PC-3 (cell line): ENCODE results near the gene GIMAP1. TPM values are rescaled to one million over a fixed set of nuclear protein-coding genes. Genes with fewer than 3 reads are reported as not detected.
A peak's percentile ranks its signal among the peaks of the same experiment; 100 is the strongest.

Experiments used
- ATAC-seq: fragments of 200-7000 bp; cut with Tn5 transposase; 2 replicates; pipeline ENCODE4 v1.9.1; 2020; ENCODE audit warnings: mild to moderate bottlenecking, moderate library complexity
- BruUV-seq: library from RNA; stranded (reverse); fragments of 400-500 nt; replicated peaks from 2 replicates; lab custom pipeline; 2021; lab: Mats Ljungman, UMichigan
- CTCF ChIA-PET: fragments of 300-600 bp; sonication (Branson Sonifier 250); formaldehyde crosslinking; loops from one replicate; lab custom pipeline; 2022; ENCODE audit warnings: antibody characterized with exemption; lab: Charles Lee
- POLR2A ChIA-PET: fragments of 300-600 bp; sonication (Branson Sonifier 250); formaldehyde crosslinking; loops from one replicate; lab custom pipeline; 2022; ENCODE audit warnings: antibody characterized with exemption; ENCODE audit not compliant: unreplicated experiment; lab: Charles Lee
- DNase-seq: peaks from one replicate; pipeline ENCODE4 v3.0.0-alpha.2; 2015
- H2AFZ ChIP-seq: fragments of 300-600 bp; sonication (generic); 2 replicates; pipeline ENCODE4 v1.6.0; 2016; ENCODE audit warnings: antibody characterized with exemption, low read length
- H3F3A ChIP-seq: fragments of 300-600 bp; sonication (generic); one replicate; pipeline ENCODE4 v1.6.0; 2017; ENCODE audit warnings: antibody characterized with exemption, low read length, control low read depth, mild to moderate bottlenecking; ENCODE audit not compliant: unreplicated experiment
- H3K27ac ChIP-seq: fragments of 300-600 bp; sonication (generic); 2 replicates; pipeline ENCODE4 v1.5.1; 2016; ENCODE audit warnings: mild to moderate bottlenecking, low read length
- H3K27me3 ChIP-seq: fragments of 300-600 bp; sonication (generic); 2 replicates; pipeline ENCODE4 v1.6.1; 2016; ENCODE audit warnings: low read length, mixed read lengths
- H3K36me3 ChIP-seq: fragments of 300-600 bp; sonication (generic); 2 replicates; pipeline ENCODE4 v1.6.1; 2016; ENCODE audit warnings: low read depth, mixed run types, low read length, mixed read lengths
- H3K4me1 ChIP-seq: fragments of 300-600 bp; sonication (generic); 2 replicates; pipeline ENCODE4 v1.5.1; 2016; ENCODE audit warnings: low read length; ENCODE audit not compliant: insufficient read depth
- H3K4me2 ChIP-seq: fragments of 300-600 bp; sonication (generic); 2 replicates; pipeline ENCODE4 v1.6.0; 2016; ENCODE audit warnings: low read length
- H3K4me3 ChIP-seq: fragments of 300-600 bp; sonication (generic); 2 replicates; pipeline ENCODE4 v1.5.1; 2016; ENCODE audit warnings: mild to moderate bottlenecking, low read length, mixed read lengths
- H3K79me2 ChIP-seq: fragments of 300-600 bp; sonication (generic); 2 replicates; pipeline ENCODE4 v1.6.1; 2017; ENCODE audit warnings: low read length, mixed read lengths
- H3K9ac ChIP-seq: fragments of 300-600 bp; sonication (generic); 2 replicates; pipeline ENCODE4 v1.6.0; 2016; ENCODE audit warnings: mild to moderate bottlenecking, low read length
- H3K9me2 ChIP-seq: fragments of 300-600 bp; sonication (generic); replicated peaks from 2 replicates; pipeline ENCODE4 v1.6.1; 2016; ENCODE audit warnings: mixed run types, low read length, mixed read lengths
- H3K9me3 ChIP-seq: fragments of 300-600 bp; sonication (generic); 2 replicates; pipeline ENCODE4 v1.6.1; 2016; ENCODE audit warnings: low read length, mixed read lengths
- H4K20me1 ChIP-seq: fragments of 300-600 bp; sonication (generic); 2 replicates; pipeline ENCODE4 v1.6.1; 2016; ENCODE audit warnings: low read length, mixed read lengths
- EZH2 ChIP-seq: fragments of 300-600 bp; sonication (generic); IDR thresholded peaks from one replicate; pipeline ENCODE4 v1.6.1; 2017; ENCODE audit warnings: antibody characterized with exemption, mild to moderate bottlenecking, low read length; ENCODE audit not compliant: unreplicated experiment
- EZH2phosphoT487 ChIP-seq: fragments of 300-600 bp; sonication (generic); IDR thresholded peaks from 2 replicates; pipeline ENCODE4 v1.6.1; 2018; ENCODE audit warnings: mild to moderate bottlenecking, antibody characterized with exemption, low read length, borderline replicate concordance
- intact Hi-C: fragments of 100-400 bp; cut with micrococcal nuclease; formaldehyde crosslinking; loops from 2 replicates; pipeline ENCODE4 v1.9.0; 2023
- total RNA-seq: library from RNA; depleted of rRNA; stranded (reverse); fragments of >200 nt; gene quantifications from 2 replicates; pipeline ENCODE4 v1.2.3, GENCODE V29; 2014
- TF ChIP-seq, protein P1 (sequence below): fragments of 300-600 bp; sonication (generic); conservative IDR thresholded peaks from 2 replicates; pipeline ENCODE4 v1.5.1; 2017; ENCODE audit warnings: antibody characterized with exemption, low read depth, mild to moderate bottlenecking, low read length

The GIMAP1 gene
- total RNA-seq, 1 experiment from 2014 or later: not detected

DNA sequence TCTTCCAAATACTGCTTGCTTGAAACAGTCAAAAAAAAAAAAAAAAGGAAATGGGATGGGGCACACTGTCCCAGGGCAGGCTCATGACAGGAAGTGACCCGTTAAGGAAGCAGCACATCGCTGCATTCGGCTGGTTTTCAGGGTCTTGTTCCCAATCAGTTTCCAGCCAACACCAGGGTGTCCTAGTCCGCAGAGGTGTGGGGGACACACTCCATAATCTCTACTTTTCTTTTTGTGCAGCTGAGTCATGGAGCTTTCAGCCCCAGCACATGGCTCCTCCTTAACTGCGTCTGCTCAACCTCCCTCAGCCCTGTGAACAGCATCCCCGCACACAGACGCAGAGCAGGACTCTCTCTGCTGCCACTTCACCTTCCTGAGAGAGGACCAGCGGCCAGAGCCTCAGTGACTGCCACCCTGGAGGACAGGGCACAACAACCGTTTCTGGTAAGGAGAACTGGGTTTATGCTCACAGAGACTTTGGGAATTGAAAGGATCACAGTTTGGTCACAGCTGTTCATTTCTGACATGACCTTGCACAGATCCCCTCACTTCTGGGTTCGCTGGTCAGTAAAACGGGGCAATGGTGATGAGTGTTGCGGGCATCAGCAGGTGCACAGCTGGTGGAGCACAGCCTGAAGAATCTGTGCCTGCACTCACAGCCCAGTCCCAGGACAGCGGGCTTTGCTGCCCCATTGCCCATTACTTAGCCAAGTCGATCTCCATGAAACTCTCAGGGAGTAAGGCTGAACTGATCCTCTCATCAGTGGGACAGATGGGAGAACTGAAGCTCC lies 21.0 kb downstream of the GIMAP1 start, which contains the start of gene GIMAP5:
TSS of gene GIMAP5 (plus strand) at position 154 of the 791 bp plus-strand sequence. CDS start 3,467 bp downstream, outside the sequence.
- ATAC-seq: no peak
- H3K4me3 ChIP-seq: no peak within 1 kb of the TSS
- H4K20me1 ChIP-seq: no peaks in the 10 kb centered on the region
- intact Hi-C loops: no loop called here
- H3K79me2 ChIP-seq: no peaks in the 10 kb centered on the region
- BruUV-seq: no TSS peak
- H3K9me2 ChIP-seq: no peaks in the 10 kb centered on the region
- H3F3A ChIP-seq: no peaks in the 10 kb centered on the region
- no peak within 1 kb of the TSS for H2AFZ ChIP-seq
- no peak within 1 kb of the TSS for H3K27ac ChIP-seq
- POLR2A ChIA-PET: no interaction called here
- H3K4me2 ChIP-seq: 0 out of 2 replicates have a peak within 1 kb of the TSS, but pooled peaks have one; percentile 8
- peaks cover 31% of the 10 kb centered on the region for H3K27me3 ChIP-seq
- TF ChIP-seq, protein P1, sequence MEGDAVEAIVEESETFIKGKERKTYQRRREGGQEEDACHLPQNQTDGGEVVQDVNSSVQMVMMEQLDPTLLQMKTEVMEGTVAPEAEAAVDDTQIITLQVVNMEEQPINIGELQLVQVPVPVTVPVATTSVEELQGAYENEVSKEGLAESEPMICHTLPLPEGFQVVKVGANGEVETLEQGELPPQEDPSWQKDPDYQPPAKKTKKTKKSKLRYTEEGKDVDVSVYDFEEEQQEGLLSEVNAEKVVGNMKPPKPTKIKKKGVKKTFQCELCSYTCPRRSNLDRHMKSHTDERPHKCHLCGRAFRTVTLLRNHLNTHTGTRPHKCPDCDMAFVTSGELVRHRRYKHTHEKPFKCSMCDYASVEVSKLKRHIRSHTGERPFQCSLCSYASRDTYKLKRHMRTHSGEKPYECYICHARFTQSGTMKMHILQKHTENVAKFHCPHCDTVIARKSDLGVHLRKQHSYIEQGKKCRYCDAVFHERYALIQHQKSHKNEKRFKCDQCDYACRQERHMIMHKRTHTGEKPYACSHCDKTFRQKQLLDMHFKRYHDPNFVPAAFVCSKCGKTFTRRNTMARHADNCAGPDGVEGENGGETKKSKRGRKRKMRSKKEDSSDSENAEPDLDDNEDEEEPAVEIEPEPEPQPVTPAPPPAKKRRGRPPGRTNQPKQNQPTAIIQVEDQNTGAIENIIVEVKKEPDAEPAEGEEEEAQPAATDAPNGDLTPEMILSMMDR: no peak
- no peak for TF ChIP-seq EZH2phosphoT487
- no peak for TF ChIP-seq EZH2
- CTCF ChIA-PET: no interaction called here
- DNase-seq: no peak
- no peak within 1 kb of the TSS for H3K9ac ChIP-seq
- peaks cover 10% of the 10 kb centered on the region; the same call in 1 of the 2 replicates for H3K4me1 ChIP-seq
- H3K36me3 ChIP-seq: no peaks in the 10 kb centered on the region
- H3K9me3 ChIP-seq: no peaks in the 10 kb centered on the region

DNA sequence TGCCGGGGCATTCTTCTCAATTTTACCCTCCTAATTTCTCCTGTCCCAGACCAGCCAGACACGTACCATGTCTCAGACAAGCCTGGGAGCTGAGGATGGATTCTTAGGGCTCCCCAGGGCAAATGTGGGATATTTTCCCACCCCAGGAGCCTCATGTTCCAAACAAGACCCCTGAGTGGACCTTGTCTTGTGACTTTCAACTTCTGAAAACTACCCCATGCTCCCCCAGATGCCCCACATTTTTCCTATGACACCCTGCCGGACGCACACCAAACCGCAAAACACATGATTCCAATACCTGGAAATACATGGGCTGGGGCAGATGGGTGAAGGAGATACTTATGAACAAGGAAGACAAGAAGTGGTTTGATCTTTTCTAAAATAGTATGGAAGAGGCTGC lies 21.7 kb downstream of the GIMAP1 start:
- no TSS peak for BruUV-seq
- Histone ChIP-seq H3K4me1 (peaks cover 10% of the 10 kb centered on the region; the same call in 1 of the 2 replicates), H4K20me1 (no peaks in the 10 kb centered on the region), H3K9ac (no peak overlapping the region), H3K79me2 (no peaks in the 10 kb centered on the region), H3F3A (no peaks in the 10 kb centered on the region), H3K4me3 (no peak overlapping the region), H3K9me3 (no peaks in the 10 kb centered on the region), H3K27ac (no peak overlapping the region), H3K9me2 (no peaks in the 10 kb centered on the region), H3K4me2 (0 out of 2 replicates have a peak overlapping the region, but pooled peaks have one; percentile 8), H3K27me3 (peaks cover 38% of the 10 kb centered on the region), H3K36me3 (no peaks in the 10 kb centered on the region), H2AFZ (no peak overlapping the region)
- no peak for DNase-seq
- ATAC-seq: no peak
- intact Hi-C loops: no loop called here
- TF ChIP-seq, protein P1: no peak
- TF ChIP-seq EZH2: no peak
- TF ChIP-seq EZH2phosphoT487: no peak
- CTCF ChIA-PET: no interaction called here
- POLR2A ChIA-PET: no interaction called here
